Stomach smooth muscle (tissue), 2 donors: ENCODE data around the gene GPR146.

Experiments
- H3K27ac ChIP-seq: one replicate; pipeline ENCODE4 v1.7.0; 2013; ENCODE audit warnings: mild to moderate bottlenecking, low read length, inconsistent platforms
- H3K27me3 ChIP-seq, 2 donors: one replicate each; pipeline ENCODE4 v1.7.0; 2013; ENCODE audit warnings: low read length in 2 of 2; ENCODE audit not compliant: insufficient read depth in 2 of 2, control insufficient read depth in 1 of 2
- H3K36me3 ChIP-seq, 2 donors: one replicate each; pipeline ENCODE4 v1.7.0; 2013; ENCODE audit warnings: low read length in 2 of 2; ENCODE audit not compliant: control insufficient read depth in 2 of 2, insufficient read depth in 2 of 2
- H3K4me1 ChIP-seq: one replicate; pipeline ENCODE4 v1.7.0; 2013; ENCODE audit warnings: low read length; ENCODE audit not compliant: control insufficient read depth, insufficient read depth
- H3K4me3 ChIP-seq, 2 donors: one replicate each; pipeline ENCODE4 v1.7.0; 2013; ENCODE audit warnings: low read length in 2 of 2
- H3K9ac ChIP-seq, 2 donors: one replicate each; pipeline ENCODE4 v1.7.0; 2013; ENCODE audit warnings: low read length in 2 of 2, mild to moderate bottlenecking in 1 of 2
- H3K9me3 ChIP-seq, 2 donors: one replicate each; pipeline ENCODE4 v1.7.0; 2013; ENCODE audit warnings: low read length in 2 of 2; ENCODE audit not compliant: control insufficient read depth in 2 of 2
- donor health status: healthy.
- donor health status: Pancreatic carcinoma.

GPR146 gene

DNA sequence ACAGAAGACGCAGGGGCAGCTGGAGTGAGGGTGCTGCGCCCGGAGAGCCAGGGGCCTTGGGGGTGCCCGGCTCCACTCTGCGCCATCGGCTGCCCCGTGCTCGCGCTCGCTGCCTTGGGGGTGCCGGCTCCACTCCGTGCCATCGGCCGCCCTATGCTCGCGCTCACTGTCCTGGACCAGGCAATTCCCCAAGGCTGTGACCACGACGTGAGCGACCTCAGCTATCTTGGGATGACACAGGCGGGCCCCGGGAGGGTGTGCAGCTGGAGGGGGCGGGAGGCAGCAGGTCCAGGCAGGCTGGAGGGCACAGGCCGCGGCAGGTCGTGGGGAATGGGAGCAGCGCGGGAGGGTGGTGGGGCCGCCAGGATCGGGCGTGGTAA is 31.6 kb upstream of the GPR146 start:
- Histone ChIP-seq H3K9me3 (no peaks in the 10 kb centered on the region), H3K27ac (no peak overlapping the region), H3K9ac (no peak overlapping the region), H3K4me3 (no peak overlapping the region), H3K27me3 (no peaks in the 10 kb centered on the region), H3K36me3 (peaks cover 6 to 17% of the 10 kb centered on the region in 2 donors), H3K4me1 (peaks cover 9% of the 10 kb centered on the region)

DNA sequence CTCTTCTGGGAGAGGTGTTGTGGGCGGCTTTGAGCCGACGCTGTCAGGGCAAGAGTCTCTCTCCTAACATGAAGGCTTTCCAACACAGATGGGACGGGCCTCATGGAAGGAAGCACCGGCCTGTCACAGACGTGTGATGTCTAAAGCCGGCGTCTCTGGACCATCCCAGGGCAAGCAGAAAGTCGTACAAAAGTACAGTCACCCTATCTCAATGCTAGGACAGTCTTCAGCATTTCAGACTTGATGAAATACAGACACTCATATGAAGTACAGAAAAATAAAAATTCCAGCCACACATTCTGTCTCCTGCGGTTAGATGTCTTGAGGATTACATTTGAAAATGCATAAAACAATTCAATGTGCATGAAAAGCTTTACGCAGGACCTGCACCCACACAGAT is 30.8 kb upstream of the GPR146 start:
- Histone ChIP-seq H3K36me3 (peaks cover 9 to 22% of the 10 kb centered on the region in 2 donors), H3K9me3 (no peaks in the 10 kb centered on the region), H3K4me1 (peaks cover 9% of the 10 kb centered on the region), H3K4me3 (no peak overlapping the region), H3K27me3 (no peaks in the 10 kb centered on the region), H3K9ac (no peak overlapping the region), H3K27ac (no peak overlapping the region)

DNA sequence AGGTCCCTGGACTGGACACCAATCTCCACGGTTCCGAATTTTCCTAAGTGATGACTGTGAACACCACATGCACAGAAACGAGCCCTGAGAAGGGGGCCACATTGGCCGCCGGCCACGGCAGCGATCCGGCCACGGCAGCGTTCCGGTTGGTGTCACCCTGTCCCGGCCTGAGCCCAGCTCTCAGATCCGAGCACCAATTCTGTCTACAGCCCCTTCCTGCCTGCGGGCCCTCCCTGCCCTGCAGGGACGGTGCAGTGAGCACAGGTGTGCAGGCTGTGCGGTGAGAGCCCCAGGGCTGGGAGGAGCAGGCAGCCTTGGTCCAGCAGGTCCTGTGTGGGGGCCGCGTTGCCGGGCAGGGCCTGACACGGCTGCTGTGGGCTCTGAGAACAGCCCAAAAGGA is 29.7 kb upstream of the GPR146 start:
- Histone ChIP-seq H3K27ac (no peak overlapping the region), H3K9ac (no peak overlapping the region), H3K9me3 (no peaks in the 10 kb centered on the region), H3K4me3 (no peak overlapping the region), H3K4me1 (peaks cover 9% of the 10 kb centered on the region), H3K27me3 (no peaks in the 10 kb centered on the region), H3K36me3 (peaks cover 3 to 13% of the 10 kb centered on the region in 2 donors)

DNA sequence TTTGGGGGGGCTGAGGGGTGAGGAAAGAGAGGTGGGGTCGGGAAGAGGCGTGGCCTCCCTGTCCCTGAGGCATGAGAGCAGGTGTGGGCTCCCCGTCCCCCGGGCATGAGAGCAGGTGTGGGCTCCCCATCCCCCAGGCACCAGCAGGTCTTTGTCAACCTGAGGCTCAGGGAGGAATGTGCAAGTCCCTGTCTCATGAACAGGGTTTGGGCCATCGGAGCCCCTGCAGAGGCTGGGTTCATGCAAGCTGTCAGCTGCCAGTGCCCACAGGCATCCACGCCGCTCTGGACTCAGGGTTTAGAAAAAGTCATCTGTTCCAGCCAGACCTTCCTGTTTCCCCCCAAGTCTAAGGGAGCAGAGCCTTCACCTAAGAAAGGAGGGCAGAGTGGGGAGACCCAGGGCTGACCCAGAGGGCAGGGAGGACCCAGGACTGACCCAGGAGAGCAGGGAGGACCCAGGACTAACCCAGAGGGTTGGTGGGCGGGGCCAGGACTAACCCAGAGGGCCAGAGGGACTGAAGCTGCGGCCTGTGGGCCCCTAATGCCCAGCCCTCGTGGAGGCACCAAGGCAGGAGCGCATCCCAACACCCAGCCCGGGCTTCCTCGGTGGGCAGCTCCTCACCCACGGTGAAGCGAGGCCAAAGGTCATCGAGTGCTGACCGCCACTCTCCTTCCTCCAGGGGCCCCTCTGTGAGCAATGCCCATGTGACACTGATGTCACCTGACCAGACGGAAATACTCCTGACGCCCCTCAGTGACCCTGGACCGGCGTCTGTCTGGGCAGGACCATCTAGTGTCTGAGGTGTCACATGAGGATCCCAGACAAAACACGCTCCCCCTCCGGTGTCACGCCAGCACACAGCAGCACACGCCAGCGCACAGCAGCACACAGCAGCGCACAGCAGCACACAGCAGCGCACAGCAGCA is 28.9 kb upstream of the GPR146 start:
- Histone ChIP-seq H3K9me3 (no peaks in the 10 kb centered on the region), H3K4me3 (no peak overlapping the region), H3K4me1 (peaks cover 9% of the 10 kb centered on the region), H3K27ac (no peak overlapping the region), H3K36me3 (peaks cover 3 to 9% of the 10 kb centered on the region in 2 donors), H3K27me3 (no peaks in the 10 kb centered on the region), H3K9ac (no peak overlapping the region)

DNA sequence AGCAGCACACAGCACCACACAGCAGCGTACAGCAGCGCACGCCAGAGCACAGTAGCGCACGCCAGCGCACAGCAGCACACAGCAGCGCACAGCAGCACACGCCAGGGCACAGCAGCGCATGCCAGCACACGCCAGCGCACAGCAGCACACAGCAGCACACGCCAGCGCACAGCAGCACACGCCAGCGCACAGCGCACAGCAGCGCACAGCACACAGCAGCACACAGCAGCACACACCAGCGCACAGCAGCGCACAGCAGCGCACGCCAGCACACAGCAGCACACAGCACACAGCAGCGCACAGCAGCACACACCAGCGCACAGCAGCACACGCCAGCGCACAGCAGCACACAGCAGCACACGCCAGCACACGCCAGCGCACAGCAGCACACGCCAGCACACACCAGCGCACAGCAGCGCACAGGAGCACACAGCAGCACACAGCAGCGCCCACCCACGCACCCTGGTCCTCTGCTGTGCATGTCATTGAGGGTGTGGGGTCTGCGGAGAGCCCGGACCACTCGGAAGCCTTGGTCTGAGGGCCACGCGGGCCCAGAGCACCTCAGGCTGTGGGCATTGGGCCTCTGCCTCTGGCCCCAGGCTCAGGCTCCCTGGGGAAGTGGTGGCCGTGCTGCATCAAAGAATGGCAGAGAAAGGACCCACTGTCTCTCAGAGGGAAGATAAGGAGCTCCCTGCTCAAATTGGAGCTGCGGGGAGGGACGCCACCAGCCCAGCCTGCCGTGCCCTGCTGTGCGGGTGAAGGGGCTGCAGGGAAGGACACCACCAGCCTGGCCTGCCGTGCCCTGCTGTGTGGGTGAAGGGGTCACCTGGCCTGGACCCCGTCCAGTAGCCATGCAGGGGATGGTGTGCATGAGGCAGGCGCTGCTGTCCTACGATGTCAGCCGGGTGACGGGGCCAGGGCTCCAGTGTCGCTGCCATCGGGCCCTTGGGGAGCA is 27.5 kb upstream of the GPR146 start:
- Histone ChIP-seq H3K27me3 (no peaks in the 10 kb centered on the region), H3K9ac (no peak overlapping the region), H3K27ac (no peak overlapping the region), H3K4me3 (no peak overlapping the region), H3K4me1 (peaks cover 5% of the 10 kb centered on the region), H3K9me3 (no peaks in the 10 kb centered on the region), H3K36me3 (peaks cover 3 to 13% of the 10 kb centered on the region in 2 donors)

DNA sequence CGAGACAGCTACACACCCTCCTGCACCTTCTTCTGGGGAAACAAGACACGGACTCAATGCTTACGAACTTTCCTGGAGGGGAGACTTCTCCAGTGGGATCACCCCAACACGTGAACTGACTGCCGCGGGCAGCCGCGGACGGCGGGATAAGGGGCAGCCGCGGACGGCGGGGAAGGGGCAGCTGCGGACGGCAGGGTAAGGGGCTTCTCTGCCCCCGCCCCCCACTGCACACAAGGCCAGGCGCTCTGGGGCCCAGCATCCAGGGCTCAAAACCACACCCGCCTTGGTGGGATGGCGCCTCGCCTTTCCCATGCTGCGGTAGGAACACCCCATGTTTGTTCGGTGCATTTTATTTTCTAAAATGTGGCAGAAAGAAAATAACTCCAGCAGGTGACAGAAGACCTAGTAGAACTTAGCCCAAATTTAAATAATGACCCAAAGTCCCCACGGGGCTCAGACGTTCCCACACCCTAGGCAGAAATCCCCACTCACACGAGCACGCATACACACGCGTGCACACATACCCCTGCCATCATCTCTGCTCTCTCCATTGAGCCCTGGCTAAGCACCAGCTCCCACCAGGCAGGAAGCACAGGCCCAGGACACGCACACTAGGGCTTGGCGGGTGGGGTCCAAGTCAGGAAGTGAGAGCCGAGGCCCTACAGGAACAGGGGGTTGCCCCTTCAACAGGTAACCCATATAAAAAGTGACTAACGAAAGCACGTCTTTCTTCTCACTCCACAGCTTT is 26.6 kb upstream of the GPR146 start:
- no peaks in the 10 kb centered on the region for H3K4me1 ChIP-seq
- H3K4me3 ChIP-seq, result no peak overlapping the region
- H3K27ac ChIP-seq, result no peak overlapping the region
- no peak overlapping the region for H3K9ac ChIP-seq
- no peaks in the 10 kb centered on the region for H3K9me3 ChIP-seq
- peaks cover 3 to 13% of the 10 kb centered on the region in 2 donors for H3K36me3 ChIP-seq
- no peaks in the 10 kb centered on the region for H3K27me3 ChIP-seq

DNA sequence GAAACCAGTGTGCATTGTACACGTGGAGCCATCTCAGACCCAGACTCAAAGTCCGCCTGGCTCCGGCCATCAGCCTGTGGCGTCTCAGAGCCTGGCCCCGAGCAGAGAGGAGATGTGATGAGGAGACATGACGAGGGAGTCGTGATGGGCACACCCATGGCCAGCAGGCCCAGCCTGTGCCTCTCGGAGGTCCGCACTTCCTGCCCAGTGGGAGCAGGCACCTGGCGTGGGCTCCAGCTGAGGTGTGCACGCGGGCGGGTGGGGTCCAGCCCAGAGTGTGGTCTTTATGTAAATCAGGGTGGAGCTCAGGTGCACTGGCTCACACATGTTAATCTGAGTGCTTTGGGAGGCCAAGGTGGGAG is 26.0 kb upstream of the GPR146 start:
- Histone ChIP-seq H3K4me3 (no peak overlapping the region), H3K4me1 (no peaks in the 10 kb centered on the region), H3K27me3 (no peaks in the 10 kb centered on the region), H3K27ac (no peak overlapping the region), H3K9ac (no peak overlapping the region), H3K9me3 (no peaks in the 10 kb centered on the region), H3K36me3 (peaks cover 3 to 15% of the 10 kb centered on the region in 2 donors)

DNA sequence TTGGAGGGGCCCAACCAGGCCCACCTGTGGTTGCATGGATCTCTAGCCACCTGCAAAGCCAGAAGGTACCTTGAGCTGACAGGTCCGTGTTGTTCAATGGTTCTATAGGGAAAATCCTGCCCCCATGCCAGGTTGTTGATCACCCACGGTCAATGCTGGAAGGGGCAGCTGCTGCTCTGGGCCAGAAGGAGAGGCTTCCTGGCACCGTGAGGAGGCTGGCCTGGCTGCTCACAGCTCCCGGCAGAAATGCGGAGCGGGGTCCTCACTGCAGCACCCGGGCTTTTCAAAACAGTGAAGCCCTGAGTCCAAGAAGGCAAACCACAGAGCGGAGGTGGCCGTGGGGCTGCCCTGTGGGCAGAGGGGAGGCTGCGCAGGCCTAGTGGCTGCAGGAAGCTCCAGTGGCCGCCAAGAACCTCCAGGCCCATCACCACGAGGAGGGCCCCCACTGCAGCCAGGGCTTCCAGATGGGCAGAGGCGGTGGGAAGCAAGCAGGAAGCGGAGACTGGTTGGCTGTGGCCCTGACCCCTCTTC is 25.0 kb upstream of the GPR146 start:
- Histone ChIP-seq H3K9me3 (no peaks in the 10 kb centered on the region), H3K9ac (no peak overlapping the region), H3K27me3 (no peaks in the 10 kb centered on the region), H3K27ac (no peak overlapping the region), H3K4me1 (no peaks in the 10 kb centered on the region), H3K36me3 (peaks cover 3 to 17% of the 10 kb centered on the region in 2 donors), H3K4me3 (no peak overlapping the region)

DNA sequence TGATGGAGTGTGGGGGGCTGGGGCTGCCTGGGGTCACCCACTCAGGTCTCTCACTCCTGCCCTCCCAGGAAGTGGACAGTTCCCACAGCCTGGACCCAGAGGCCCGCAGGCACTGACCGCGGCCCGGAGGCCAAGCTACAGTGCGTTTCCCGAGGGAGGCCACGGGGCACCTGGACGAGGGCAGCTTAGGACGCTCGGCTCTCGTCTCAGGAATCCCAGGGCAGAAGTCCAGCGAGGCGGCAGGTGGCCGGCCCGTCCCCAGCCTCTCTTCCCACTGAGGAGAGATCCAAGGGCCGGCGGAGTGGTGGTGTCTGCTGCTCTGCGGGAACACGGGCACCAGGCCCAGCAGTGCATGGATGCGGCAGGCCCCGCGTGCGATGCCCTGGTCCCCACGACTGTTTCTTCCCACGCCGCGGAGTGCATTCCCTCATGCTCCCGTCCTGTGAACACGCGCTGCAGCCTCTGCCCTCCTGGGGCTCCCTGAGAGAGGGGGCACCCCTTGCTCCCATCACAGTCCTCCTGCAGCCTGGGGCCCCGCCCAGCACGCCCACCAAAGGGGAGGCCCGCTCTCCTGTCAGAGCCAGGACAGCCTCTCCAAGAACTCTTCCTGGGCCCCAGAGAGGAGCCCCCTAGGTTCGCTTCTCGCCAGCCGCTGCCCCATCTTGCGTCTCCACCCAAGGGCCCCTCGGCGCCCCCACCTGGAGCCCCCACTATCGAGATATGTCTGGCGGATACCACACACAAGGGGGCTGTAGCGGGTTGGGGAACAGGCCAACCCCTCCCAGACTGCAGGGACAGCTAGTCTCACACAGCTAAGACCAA is 24.3 kb upstream of the GPR146 start:
- H3K4me1 ChIP-seq, result no peaks in the 10 kb centered on the region
- no peak overlapping the region for H3K27ac ChIP-seq
- no peaks in the 10 kb centered on the region for H3K27me3 ChIP-seq
- H3K4me3 ChIP-seq, result no peak overlapping the region
- H3K9ac ChIP-seq, result no peak overlapping the region
- H3K9me3 ChIP-seq, result no peaks in the 10 kb centered on the region
- H3K36me3 ChIP-seq, result peaks cover 3 to 17% of the 10 kb centered on the region in 2 donors
